ENCODE results near the gene DIPK1A. TPM values are rescaled to one million over a fixed set of nuclear protein-coding genes. Genes with fewer than 3 reads are reported as not detected.

DIPK1A gene
- total and polyA plus RNA-seq, 3 donors from 2014 or later: 14.7 to 25.4 (median 21.4) TPM

DNA sequence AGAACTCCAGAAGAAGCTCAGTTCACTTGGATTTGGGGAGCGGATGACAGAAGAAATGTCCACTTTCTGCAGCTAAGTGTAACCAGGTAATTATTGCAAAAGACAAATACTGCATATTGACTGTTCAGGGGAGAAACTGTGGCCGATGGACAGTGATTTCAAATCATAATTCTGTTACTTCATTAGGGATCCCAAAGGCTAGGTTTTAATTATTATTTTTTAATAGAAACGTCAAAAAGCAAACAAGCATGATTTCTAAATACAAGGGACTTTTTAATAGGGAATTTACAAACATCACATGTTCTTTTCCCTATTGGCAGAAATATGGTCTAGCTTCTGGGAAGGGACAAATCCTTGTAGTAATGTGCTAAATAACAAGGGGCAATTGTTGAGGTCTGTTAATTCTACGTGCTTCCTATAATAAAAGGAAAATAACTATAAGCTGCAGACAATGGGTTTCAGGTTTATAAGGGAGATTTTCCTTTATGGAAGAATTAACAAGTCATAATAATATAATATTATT is 15.5 kb downstream of the DIPK1A start:
- Histone ChIP-seq H3K27me3 (no peaks in the 10 kb centered on the region), H3K4me1 (peaks cover 22% of the 10 kb centered on the region), H3K27ac (no peak overlapping the region), H3K36me3 (ENCODE audit: low read depth, missing control alignments) (no peaks in the 10 kb centered on the region), H3K4me3 (no peak overlapping the region), H3K9me3 (no peaks in the 10 kb centered on the region)
- TF ChIP-seq POLR2A (IDR thresholded peaks at IDR 0.05): no peak
- TF ChIP-seq, protein P1, sequence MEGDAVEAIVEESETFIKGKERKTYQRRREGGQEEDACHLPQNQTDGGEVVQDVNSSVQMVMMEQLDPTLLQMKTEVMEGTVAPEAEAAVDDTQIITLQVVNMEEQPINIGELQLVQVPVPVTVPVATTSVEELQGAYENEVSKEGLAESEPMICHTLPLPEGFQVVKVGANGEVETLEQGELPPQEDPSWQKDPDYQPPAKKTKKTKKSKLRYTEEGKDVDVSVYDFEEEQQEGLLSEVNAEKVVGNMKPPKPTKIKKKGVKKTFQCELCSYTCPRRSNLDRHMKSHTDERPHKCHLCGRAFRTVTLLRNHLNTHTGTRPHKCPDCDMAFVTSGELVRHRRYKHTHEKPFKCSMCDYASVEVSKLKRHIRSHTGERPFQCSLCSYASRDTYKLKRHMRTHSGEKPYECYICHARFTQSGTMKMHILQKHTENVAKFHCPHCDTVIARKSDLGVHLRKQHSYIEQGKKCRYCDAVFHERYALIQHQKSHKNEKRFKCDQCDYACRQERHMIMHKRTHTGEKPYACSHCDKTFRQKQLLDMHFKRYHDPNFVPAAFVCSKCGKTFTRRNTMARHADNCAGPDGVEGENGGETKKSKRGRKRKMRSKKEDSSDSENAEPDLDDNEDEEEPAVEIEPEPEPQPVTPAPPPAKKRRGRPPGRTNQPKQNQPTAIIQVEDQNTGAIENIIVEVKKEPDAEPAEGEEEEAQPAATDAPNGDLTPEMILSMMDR (IDR thresholded peaks at IDR 0.05): no peak
- 86 to 90% methylated on average over 4 of the region's 4 CpGs for WGBS, 2 donors
- intact Hi-C loops (cut with DNase I; ENCODE audit: low total_unique reads): no loop called here
- no peak for DNase-seq

DNA sequence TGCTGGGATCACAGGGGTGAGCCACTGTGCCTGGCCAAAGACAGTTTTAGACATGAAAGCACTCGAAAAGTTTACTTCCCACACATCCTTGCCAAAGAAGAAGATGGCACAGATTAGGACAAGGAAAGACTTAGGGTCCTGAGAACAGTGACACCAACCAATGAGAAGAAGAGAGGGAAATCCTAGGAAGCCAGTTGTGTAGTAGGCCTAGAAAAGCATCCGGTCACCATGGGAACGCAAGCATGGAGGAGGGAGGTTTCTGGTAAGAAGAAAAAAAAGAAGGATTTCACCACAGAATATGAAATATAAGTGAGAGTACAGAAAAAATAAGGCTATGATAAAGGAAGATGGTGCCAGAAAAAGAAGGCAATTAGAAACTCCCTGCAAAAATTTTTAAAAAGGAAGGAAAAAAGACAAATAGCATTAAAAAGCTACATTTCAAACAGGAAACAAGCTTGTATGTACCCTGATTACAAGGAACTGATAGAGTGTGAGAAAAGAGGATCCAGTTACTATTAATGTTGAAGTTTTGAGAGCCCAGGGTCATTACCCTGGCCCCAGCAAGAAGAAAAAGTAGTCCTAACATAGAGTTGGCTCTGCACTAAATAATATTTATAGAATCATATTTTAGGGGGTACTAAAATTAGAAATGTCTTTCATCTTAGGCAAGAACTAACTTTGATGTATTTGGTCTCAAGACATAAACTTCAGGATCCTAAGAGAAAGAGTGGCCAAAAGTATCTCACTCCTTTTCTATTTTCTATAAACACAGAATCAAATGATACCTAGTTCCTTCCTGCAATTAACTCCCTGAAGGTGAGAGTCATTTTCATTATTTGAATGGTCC is 16.1 kb downstream of the DIPK1A start:
- H3K9me3 ChIP-seq: no peaks in the 10 kb centered on the region
- WGBS, 2 donors: 67 to 76% methylated on average over 3 of the region's 3 CpGs
- H3K4me1 ChIP-seq: peaks cover 22% of the 10 kb centered on the region
- no peaks in the 10 kb centered on the region for H3K36me3 ChIP-seq (ENCODE audit: low read depth, missing control alignments)
- H3K27ac ChIP-seq: peak overlapping the region in 1 of 2 donors; percentile 50
- TF ChIP-seq, protein P1 (IDR thresholded peaks at IDR 0.05): no peak
- TF ChIP-seq POLR2A (IDR thresholded peaks at IDR 0.05): no peak
- no peaks in the 10 kb centered on the region for H3K27me3 ChIP-seq
- no peak overlapping the region for H3K4me3 ChIP-seq
- intact Hi-C loops (cut with DNase I; ENCODE audit: low total_unique reads): no loop called here
- no peak for DNase-seq

DNA sequence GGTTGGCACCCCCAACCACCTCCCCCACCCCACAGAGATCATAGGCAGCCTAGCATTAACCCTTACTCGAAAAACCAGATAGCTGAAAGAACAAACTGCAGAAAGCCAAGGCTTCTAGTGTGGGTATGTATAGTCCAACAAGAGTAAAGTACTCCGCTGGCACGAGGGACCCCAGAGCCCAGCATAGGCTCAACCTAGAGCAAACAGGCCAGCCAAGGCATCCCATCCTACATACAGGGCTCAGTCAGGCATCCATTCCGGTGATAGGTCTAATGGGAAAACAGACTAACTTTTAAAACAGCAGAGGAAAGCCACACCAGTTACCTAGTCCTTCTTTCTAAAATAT is 17.8 kb downstream of the DIPK1A start:
- no peak for DNase-seq
- Histone ChIP-seq H3K27me3 (no peaks in the 10 kb centered on the region), H3K36me3 (ENCODE audit: low read depth, missing control alignments) (no peaks in the 10 kb centered on the region), H3K9me3 (no peaks in the 10 kb centered on the region), H3K4me3 (no peak overlapping the region), H3K27ac (peak overlapping the region; percentile 9 to 50), H3K4me1 (peaks cover 22% of the 10 kb centered on the region)
- TF ChIP-seq, protein P1 (IDR thresholded peaks at IDR 0.05): no peak
- no peak for TF ChIP-seq POLR2A (IDR thresholded peaks at IDR 0.05)
- WGBS, 2 donors: 94 to 95% methylated on average over 4 of the region's 4 CpGs
- intact Hi-C loops (cut with DNase I; ENCODE audit: low total_unique reads): no loop called here

DNA sequence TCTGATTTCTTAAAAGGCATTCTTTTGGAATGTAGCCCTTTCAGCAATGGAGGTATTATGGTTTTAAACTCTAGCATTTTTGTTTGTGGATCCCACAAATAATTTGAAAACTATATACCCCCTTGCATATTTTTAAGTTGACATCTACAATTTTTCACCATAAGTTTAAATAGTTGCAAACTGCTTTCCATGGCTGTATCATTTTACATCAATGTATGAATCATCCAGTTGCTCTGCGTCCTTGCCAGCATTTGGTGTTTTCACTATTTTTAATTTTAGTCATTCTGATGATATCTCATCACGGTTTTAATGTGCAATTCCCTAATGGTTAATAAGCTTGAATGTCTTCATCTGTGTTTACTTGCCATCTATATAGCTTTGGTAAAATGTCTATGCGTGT is 20.7 kb downstream of the DIPK1A start:
- Histone ChIP-seq H3K9me3 (no peaks in the 10 kb centered on the region), H3K27me3 (no peaks in the 10 kb centered on the region), H3K4me1 (peaks cover 22% of the 10 kb centered on the region), H3K27ac (no peak overlapping the region), H3K36me3 (ENCODE audit: low read depth, missing control alignments) (no peaks in the 10 kb centered on the region), H3K4me3 (no peak overlapping the region)
- TF ChIP-seq, protein P1 (IDR thresholded peaks at IDR 0.05): no peak
- no peak for TF ChIP-seq POLR2A (IDR thresholded peaks at IDR 0.05)
- no peak for DNase-seq
- WGBS, 2 donors: 85 to 86% methylated on average over 3 of the region's 3 CpGs
- intact Hi-C loops (cut with DNase I; ENCODE audit: low total_unique reads): no loop called here
